Measurements from ENCODE around the gene RAN. TPM values are rescaled to one million over a fixed set of nuclear protein-coding genes. Genes with fewer than 3 reads are reported as not detected.
"Not testable (repeated sequence)": the region's sequence is repeated elsewhere in the genome, so short reads cannot be mapped to it uniquely, and the experiment has no call there.

The RAN gene
- total RNA-seq, 2 experiments from 2014 or later, result 798 to 821 TPM

DNA sequence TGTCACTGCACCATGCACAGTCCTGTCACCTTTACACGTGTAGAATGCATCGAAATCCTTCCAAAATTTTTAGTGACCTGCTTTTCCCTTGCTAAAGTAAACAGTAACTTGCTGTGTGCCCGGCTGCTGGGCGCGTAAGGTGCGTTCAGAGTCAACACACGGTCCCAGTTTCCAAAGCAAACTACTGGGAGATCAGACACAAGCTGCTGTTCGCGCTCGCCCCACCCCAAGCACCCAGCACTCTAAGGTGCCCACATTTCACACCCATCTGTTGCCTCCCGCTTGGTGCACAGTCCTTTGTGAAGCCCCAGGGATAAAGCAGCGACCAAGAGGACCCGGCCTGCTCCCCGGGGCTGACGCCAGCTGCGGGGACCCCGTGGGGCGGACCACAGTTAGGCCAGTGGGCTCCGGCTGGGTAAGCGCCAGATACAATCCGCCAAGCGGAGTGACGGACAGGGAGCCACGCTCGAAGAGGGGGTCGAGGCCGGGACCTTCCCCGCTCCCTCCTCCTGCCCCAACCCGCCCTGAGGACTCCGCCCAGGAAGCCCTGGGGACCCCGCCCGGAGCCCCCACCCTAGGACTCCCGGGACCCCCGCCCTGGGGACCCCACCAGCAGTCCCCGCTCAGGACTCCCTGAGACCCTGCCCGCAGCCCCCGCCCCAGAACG lies 33.4 kb upstream of the RAN start:
- no peaks in the 10 kb centered on the region for H3K9me3 Mint-ChIP-seq
- H3K27ac Mint-ChIP-seq, result no peak overlapping the region
- POLR2A ChIA-PET, result interaction anchor here (1.1 kb wide), 1 partner anchor 35 kb away, joined by 3 read pairs; no protein-coding TSS in a partner anchor
- peaks cover 34% of the 10 kb centered on the region for H3K4me1 Mint-ChIP-seq
- ATAC-seq (ENCODE audit: low read depth) (peak; percentile 20), DNase-seq (peak; percentile 56)
- peaks cover 5% of the 10 kb centered on the region for H3K36me3 Mint-ChIP-seq
- no peaks in the 10 kb centered on the region for H3K27me3 Mint-ChIP-seq
- H3K4me3 Mint-ChIP-seq, result peak overlapping the region; percentile 87

DNA sequence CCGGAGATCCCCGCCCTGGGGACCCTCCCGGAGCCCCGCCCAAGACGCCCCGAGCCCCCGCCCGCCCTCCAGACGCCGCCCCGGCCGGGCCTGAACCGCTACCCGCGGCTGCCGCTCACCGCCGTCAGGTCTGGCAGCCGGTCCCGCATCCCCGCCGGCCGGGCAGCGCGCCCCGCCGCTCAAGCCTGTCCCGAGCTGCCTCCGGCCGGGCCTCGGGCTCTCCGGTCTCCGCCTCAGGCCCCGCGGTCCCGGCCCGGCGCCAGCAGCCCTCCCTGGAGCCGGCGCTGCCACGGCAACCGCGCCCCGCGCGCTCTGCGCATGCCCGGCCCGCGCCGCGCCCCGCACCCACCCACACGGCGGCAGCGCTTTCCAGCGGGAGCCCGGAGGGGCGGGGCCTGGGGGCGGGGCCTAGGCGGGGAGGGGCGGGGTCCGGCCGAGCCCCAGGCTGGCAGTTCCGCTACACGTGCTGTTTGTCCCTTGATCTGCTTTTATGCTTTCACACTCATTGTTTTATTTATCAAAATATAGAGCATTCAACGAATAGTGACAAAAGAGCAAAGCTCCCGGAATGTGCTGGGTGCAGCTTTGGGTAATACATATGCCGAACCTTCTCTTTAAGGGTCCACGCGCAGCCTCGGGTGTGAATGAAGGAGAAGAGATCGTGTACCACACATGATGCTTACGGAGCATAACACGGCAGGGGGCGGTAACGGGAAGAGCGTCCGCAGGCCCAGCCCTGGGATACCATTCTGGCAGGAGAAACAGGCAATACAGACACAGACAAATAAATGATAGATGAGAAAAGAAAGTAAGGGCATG lies 32.7 kb upstream of the RAN start, which contains the start of gene STX2:
Gene STX2, minus strand, starts transcription at position 300 of the 819 bp plus-strand sequence. Its CDS starts 151 bp downstream, at position 149.
- H3K27ac Mint-ChIP-seq, result peak within 1 kb of the TSS; percentile 68
- peak; percentile 91 for ATAC-seq (ENCODE audit: low read depth)
- no peaks in the 10 kb centered on the region for H3K9me3 Mint-ChIP-seq
- no peaks in the 10 kb centered on the region for H3K27me3 Mint-ChIP-seq
- POLR2A ChIA-PET, result interaction anchor here (1.1 kb wide), 1 partner anchor 35 kb away, joined by 3 read pairs; no protein-coding TSS in a partner anchor
- peak within 1 kb of the TSS; percentile 87 for H3K4me3 Mint-ChIP-seq
- peak; percentile 96 for DNase-seq
- H3K4me1 Mint-ChIP-seq, result peaks cover 34% of the 10 kb centered on the region
- peaks cover 5% of the 10 kb centered on the region for H3K36me3 Mint-ChIP-seq

DNA sequence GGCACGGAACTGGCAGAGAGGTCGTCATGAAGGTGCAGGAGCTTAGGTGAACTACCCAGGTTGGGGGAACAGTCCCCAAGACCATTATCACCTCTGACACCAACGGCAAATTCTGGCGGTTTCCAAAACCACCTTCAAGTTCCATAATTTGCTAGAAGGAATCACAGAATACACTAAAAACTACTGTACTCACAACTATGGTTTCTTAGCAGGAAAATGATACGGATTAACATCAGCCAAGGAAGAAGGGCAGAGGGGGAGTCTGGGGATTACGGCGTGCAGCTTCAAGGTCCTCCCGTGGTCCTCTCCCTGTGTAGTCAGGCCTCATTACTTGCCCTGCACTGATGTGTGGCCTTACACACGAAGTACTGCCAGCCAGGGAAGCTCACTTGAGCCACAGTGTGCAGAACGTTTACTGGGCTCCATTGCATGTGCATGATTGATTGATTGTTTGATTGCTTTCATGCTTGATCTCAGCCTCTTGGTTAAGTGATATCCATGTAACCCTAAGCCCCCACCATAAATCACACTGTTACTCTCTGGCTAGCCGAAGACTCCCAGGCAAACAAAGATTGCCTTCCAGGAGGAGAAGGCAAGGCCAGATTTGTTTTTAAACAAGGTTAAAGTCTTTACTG lies 32.0 kb upstream of the RAN start:
- peaks cover 5% of the 10 kb centered on the region for H3K36me3 Mint-ChIP-seq
- H3K27ac Mint-ChIP-seq, result peak overlapping the region; percentile 68
- peaks cover 34% of the 10 kb centered on the region for H3K4me1 Mint-ChIP-seq
- DNase-seq (no peak), ATAC-seq (ENCODE audit: low read depth) (no peak)
- POLR2A ChIA-PET, result no interaction called here
- peak overlapping the region; percentile 81 for H3K4me3 Mint-ChIP-seq
- no peaks in the 10 kb centered on the region for H3K27me3 Mint-ChIP-seq
- H3K9me3 Mint-ChIP-seq, result no peaks in the 10 kb centered on the region

DNA sequence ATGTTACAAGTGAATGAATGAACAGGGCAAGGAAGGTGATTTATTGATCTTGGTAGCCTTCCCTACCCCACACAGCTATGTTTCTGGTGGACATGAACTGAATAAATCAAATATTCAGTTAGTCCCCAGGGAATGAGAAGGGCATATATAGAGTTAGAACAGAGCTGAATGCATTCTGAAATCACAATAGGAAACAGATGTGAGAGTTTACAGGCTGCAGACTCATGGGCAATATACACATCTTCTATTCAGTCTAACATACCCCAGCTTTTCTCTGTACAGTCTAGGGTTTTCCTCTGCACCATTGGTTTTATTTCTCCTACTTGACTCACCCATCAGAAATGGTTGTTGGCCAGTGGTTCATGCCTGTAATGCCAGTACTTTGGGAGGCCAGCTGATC lies 25.5 kb upstream of the RAN start:
- H3K4me1 Mint-ChIP-seq, result no peaks in the 10 kb centered on the region
- DNase-seq (no peak), ATAC-seq (ENCODE audit: low read depth) (no peak)
- POLR2A ChIA-PET, result no interaction called here
- H3K27me3 Mint-ChIP-seq, result peaks cover 6% of the 10 kb centered on the region
- H3K4me3 Mint-ChIP-seq, result no peak overlapping the region
- H3K27ac Mint-ChIP-seq, result no peak overlapping the region
- peaks cover 2% of the 10 kb centered on the region for H3K9me3 Mint-ChIP-seq
- no peaks in the 10 kb centered on the region for H3K36me3 Mint-ChIP-seq

DNA sequence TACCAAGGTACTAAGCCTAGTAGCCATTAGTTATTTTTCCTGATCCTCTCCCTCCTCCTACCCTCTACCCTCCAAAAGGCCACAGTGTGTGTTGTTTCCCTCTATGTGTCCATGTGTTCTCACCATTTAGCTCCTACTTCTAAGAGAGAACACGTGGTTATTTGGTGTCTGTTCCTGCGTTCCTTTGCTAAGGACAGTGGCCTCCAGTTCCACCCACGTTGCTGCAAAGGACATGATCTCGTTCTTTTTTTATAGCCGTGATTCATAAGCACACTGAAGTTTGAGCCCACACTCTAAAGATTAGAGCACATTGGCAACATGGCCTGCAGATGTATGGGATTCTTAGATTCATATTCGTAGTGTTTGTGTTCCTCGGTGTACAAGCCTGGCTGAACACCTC lies 24.8 kb upstream of the RAN start:
- H3K27me3 Mint-ChIP-seq, result peaks cover 6% of the 10 kb centered on the region
- H3K27ac Mint-ChIP-seq, result no peak overlapping the region
- H3K36me3 Mint-ChIP-seq, result no peaks in the 10 kb centered on the region
- POLR2A ChIA-PET, result no interaction called here
- no peaks in the 10 kb centered on the region for H3K4me1 Mint-ChIP-seq
- no peak overlapping the region for H3K4me3 Mint-ChIP-seq
- peaks cover 2% of the 10 kb centered on the region for H3K9me3 Mint-ChIP-seq
- ATAC-seq (ENCODE audit: low read depth) (no peak), DNase-seq (no peak)

DNA sequence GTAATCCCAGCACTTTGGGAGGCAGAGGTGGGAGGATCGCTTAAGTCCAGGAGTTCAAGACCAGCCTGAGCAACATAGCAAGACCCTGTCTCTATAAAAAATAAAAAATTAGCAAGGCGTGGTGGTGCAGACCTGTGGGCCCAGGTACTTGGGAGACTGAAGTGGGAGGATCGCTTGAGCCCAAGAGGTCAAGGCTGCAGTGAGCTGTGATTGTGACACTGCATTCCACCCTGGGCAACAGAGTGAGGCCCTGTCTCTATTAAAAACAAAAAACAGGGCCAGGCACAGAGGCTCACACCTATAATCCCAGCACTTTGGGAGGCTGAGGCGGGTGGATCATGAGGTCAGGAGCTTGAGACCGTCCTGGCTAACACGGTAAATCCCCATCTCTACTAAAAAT lies 23.8 kb upstream of the RAN start:
- H3K4me1 Mint-ChIP-seq; H3K4me3 Mint-ChIP-seq; H3K36me3 Mint-ChIP-seq; DNase-seq; H3K27me3 Mint-ChIP-seq; ATAC-seq (ENCODE audit: low read depth); H3K9me3 Mint-ChIP-seq; H3K27ac Mint-ChIP-seq: not testable (repeated sequence)
- POLR2A ChIA-PET, result interaction anchor here (0.7 kb wide), 1 partner anchor 48 kb away, joined by 3 read pairs; no protein-coding TSS in a partner anchor

DNA sequence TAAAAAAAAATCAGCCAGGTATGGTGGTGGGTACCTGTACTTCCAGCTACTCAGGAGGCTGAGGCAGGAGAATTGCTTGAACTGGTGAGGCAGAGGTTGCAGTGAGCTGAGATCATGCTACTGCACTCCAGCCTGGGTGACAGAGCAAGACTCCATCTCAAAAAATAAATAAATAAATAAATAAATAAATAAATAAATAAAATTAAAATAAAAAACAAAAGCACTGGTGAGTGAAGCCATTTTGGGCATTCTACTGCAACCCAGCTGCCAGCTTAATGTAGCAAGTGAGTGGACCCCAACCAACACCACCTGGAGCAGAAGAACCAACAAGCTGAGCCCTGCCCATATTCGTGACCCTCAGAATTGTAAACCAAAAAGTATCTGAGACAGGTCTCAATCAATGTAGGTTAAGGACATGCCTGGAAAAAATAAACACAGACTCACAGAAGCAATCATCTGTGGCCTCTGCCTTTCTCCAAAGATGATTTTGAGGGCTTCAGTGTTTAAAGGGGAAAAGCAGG lies 23.0 kb upstream of the RAN start:
- not testable (repeated sequence) for ATAC-seq (ENCODE audit: low read depth); H3K4me1 Mint-ChIP-seq; DNase-seq; H3K36me3 Mint-ChIP-seq; H3K9me3 Mint-ChIP-seq; H3K4me3 Mint-ChIP-seq; H3K27ac Mint-ChIP-seq; H3K27me3 Mint-ChIP-seq
- POLR2A ChIA-PET, result interaction anchor here (0.6 to 0.7 kb wide), 2 partner anchors 21 to 47 kb away, joined by 3 read pairs; no protein-coding TSS in a partner anchor

DNA sequence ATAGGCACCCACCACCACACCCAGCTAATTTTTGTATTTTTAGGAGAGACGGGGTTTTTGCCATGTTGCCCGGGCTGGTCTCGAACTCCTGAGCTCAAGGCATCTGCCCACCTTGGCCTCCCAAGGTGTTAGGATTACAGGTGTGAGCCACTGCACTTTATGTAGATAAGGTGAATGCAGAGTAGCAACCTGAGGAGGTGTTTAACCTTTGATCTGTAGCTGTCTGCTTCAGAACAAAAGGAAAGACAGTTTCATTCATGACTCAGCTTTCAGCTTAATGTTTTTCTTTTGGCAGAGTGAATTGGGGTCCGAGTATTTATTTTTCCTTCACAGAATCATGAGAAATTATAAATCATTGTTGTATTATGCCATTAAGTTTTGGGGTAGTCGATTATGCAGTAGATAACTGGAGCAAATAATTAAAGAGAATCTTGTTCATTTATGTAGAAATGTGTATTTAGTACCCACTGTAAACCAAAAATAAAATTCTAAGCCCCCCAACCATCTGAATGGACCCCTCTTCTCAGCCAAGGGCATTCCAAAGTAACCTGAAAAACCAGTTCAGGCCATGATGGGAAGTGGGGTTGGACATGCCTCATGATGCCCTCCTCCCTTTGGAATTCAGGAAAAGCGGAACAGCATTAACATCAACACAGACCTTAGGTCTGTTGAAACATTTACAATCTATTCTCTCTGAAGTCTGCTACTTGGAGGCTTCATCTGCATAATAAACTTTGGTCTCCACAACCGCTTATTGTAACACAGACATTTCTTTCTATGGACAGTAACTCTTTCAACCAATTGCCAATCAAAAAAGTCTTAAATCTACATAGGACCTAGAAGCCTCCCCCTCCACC lies 22.1 kb upstream of the RAN start:
- Mint-ChIP-seq H3K9me3 (peaks cover 2% of the 10 kb centered on the region), H3K27me3 (peaks cover 6% of the 10 kb centered on the region), H3K4me3 (no peak overlapping the region), H3K27ac (no peak overlapping the region), H3K36me3 (no peaks in the 10 kb centered on the region), H3K4me1 (no peaks in the 10 kb centered on the region)
- POLR2A ChIA-PET, result no interaction called here
- ATAC-seq (ENCODE audit: low read depth) (no peak), DNase-seq (no peak)

DNA sequence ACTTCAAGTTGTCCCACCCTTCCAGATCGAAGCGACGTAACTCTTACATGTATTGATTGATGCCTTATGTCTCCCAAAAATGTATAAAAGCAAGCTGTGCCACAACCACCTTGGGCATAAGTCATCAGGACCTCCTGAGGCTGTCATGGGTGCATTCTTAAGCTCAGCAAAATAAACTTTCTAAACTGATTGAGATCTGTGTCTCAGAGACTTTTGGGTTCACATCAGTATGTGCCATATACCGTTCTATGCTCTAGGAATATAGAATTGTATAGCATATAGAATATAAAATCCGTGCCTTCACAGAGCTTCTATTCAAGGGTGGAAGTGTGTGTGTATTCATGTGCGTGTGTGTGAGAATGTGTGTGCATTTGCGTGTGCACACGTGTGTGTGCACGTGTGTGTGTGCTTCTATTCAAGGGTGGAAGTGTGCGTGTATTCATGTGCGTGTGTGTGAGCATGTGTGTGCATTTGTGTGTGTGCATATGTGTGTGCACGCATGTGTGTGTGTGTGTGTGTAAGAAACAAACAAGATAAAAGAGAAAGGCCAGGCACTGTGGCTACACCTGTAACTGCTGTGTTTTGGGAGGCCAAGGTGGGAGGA lies 21.3 kb upstream of the RAN start:
- DNase-seq, result no peak
- H3K27ac Mint-ChIP-seq, result no peak overlapping the region
- ATAC-seq (ENCODE audit: low read depth), result no peak
- H3K27me3 Mint-ChIP-seq, result peaks cover 6% of the 10 kb centered on the region
- POLR2A ChIA-PET, result no interaction called here
- no peaks in the 10 kb centered on the region for H3K4me1 Mint-ChIP-seq
- H3K4me3 Mint-ChIP-seq, result no peak overlapping the region
- H3K9me3 Mint-ChIP-seq, result peaks cover 2% of the 10 kb centered on the region
- H3K36me3 Mint-ChIP-seq, result no peaks in the 10 kb centered on the region

DNA sequence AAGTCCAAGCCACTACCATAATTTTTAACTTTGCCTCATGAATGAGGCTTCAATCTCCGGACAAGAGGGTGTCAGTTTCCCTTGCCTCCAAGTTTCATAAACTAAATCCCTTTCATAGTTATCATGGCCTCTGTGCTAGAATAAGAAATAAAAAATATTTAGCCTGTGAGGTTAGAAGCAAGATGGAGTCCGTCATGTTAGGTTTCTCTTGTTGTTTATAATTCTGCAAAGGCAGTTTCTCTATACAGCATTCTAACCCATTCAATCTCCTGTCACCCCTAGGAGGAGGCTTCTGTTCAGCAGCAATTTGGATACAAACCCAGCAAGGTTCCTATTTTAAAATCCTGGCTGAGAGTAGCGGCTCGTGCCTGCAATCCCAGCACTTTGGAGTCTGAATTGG lies 15.8 kb upstream of the RAN start:
- ATAC-seq (ENCODE audit: low read depth), result no peak
- H3K27me3 Mint-ChIP-seq, result no peaks in the 10 kb centered on the region
- H3K36me3 Mint-ChIP-seq, result peaks cover 4% of the 10 kb centered on the region
- H3K4me1 Mint-ChIP-seq, result no peaks in the 10 kb centered on the region
- H3K4me3 Mint-ChIP-seq, result no peak overlapping the region
- POLR2A ChIA-PET, result no interaction called here
- peaks cover 13% of the 10 kb centered on the region for H3K9me3 Mint-ChIP-seq
- DNase-seq, result no peak
- H3K27ac Mint-ChIP-seq, result no peak overlapping the region

DNA sequence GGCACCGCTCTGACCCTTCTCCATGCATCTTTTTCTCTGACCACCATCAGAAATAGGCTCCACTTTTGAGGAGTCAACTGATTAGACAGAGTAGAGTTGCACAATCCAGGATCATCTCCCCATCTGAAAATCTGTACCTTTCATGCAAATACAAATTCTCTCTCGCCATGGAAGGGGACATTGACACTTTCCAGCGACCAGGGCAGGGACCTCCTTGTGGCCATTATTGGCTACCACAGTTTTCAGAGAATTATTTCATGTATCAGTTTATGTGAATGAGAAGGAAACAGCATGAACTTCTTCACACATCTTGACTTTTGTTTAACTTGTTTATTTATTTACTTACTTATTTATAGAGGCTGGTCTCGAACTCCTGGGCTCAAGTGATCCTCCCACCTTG lies 13.8 kb upstream of the RAN start:
- POLR2A ChIA-PET, result no interaction called here
- no peak overlapping the region for H3K4me3 Mint-ChIP-seq
- peaks cover 4% of the 10 kb centered on the region for H3K36me3 Mint-ChIP-seq
- H3K9me3 Mint-ChIP-seq, result peaks cover 16% of the 10 kb centered on the region
- H3K27ac Mint-ChIP-seq, result no peak overlapping the region
- DNase-seq, result no peak
- no peaks in the 10 kb centered on the region for H3K27me3 Mint-ChIP-seq
- no peak for ATAC-seq (ENCODE audit: low read depth)
- H3K4me1 Mint-ChIP-seq, result no peaks in the 10 kb centered on the region

DNA sequence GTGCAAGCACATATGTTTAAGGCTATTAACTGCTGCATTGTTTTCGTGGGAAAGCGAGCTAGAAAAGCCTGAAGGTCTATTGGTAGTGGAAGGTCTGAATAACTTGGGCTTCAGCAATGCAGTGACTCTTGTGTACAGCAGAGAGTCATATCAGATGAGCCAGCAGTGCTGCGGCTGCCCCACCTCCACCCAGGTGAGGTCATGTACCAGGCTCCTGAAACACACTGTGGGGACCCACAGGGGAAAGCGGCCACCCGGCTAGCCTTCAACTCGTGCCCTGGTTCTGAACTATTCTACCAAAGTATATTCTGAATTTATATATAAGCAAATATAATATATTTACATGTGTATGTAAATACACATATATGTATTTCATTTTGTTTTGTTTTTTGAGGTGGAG lies 12.7 kb upstream of the RAN start:
- Mint-ChIP-seq H3K36me3 (peaks cover 4% of the 10 kb centered on the region), H3K4me3 (no peak overlapping the region), H3K4me1 (no peaks in the 10 kb centered on the region), H3K27me3 (no peaks in the 10 kb centered on the region), H3K27ac (no peak overlapping the region), H3K9me3 (peaks cover 16% of the 10 kb centered on the region)
- no peak for ATAC-seq (ENCODE audit: low read depth)
- DNase-seq, result no peak
- POLR2A ChIA-PET, result no interaction called here
